HFFc6 (cell line): Measurements from ENCODE around the gene NRDC. TPM values are rescaled to one million over a fixed set of nuclear protein-coding genes. Genes with fewer than 3 reads are reported as not detected.

Experiments used
- DNase-seq: peaks from one replicate; pipeline ENCODE4 v3.0.0-alpha.2; 2018
- H3K27ac Mint-ChIP-seq: 2 replicates; pipeline ENCODE4 v1.8.0; 2020; ENCODE audit warnings: mild to moderate bottlenecking, mixed read lengths
- H3K27me3 Mint-ChIP-seq: 2 replicates; pipeline ENCODE4 v1.8.0; 2021; ENCODE audit warnings: mild to moderate bottlenecking, moderate library complexity, mixed read lengths; ENCODE audit not compliant: insufficient read depth
- H3K36me3 Mint-ChIP-seq: 2 replicates; pipeline ENCODE4 v1.8.0; 2021; ENCODE audit warnings: low read depth, mixed read lengths
- H3K4me1 Mint-ChIP-seq: 2 replicates; pipeline ENCODE4 v1.8.0; 2020; ENCODE audit warnings: low read depth, mixed read lengths
- H3K4me3 Mint-ChIP-seq: 2 replicates; pipeline ENCODE4 v1.8.0; 2020; ENCODE audit warnings: mild to moderate bottlenecking, moderate library complexity, mixed read lengths
- H3K9me3 Mint-ChIP-seq: 2 replicates; pipeline ENCODE4 v1.8.0; 2020; ENCODE audit warnings: mild to moderate bottlenecking, mixed read lengths
- CTCF ChIP-seq: fragments of 200-600 bp; sonication (generic); IDR thresholded peaks from 2 replicates; pipeline ENCODE4 v1.5.0; 2021; ENCODE audit warnings: antibody characterized with exemption, mild to moderate bottlenecking
- total RNA-seq, 6 experiments: library from RNA; stranded (reverse); fragmentation: NEBNext Ultra II Directional; extraction: Animal tissue kit (Norgen Biotek cat#: 25700); gene quantifications; 2 replicates in 1 of 6; 3 replicates in 5 of 6; pipeline ENCODE4 v1.2.3, GENCODE V29; 2021

Gene NRDC
- total RNA-seq, 6 experiments from 2014 or later, result 186 to 207 (median 193) TPM

GRCh38 chr1:51794868-51795267, 83.7 kb downstream of the NRDC start:
- Mint-ChIP-seq H3K9me3 (no peaks in the 10 kb centered on the region), H3K4me3 (no peak overlapping the region), H3K27ac (peak overlapping the region; percentile 3; the same call in 1 of the 2 replicates), H3K4me1 (peaks cover 32% of the 10 kb centered on the region), H3K36me3 (peaks cover 37% of the 10 kb centered on the region), H3K27me3 (peaks cover 3% of the 10 kb centered on the region)
- no peak for DNase-seq
- TF ChIP-seq CTCF, result no peak

GRCh38 chr1:51794260-51794659, 84.3 kb downstream of the NRDC start:
- H3K36me3 Mint-ChIP-seq, result peaks cover 43% of the 10 kb centered on the region
- no peaks in the 10 kb centered on the region for H3K9me3 Mint-ChIP-seq
- H3K4me1 Mint-ChIP-seq, result peaks cover 39% of the 10 kb centered on the region
- TF ChIP-seq CTCF, result no peak
- H3K4me3 Mint-ChIP-seq, result no peak overlapping the region
- peaks cover 3% of the 10 kb centered on the region for H3K27me3 Mint-ChIP-seq
- peak overlapping the region; percentile 77; the same call in 1 of the 2 replicates for H3K27ac Mint-ChIP-seq
- no peak for DNase-seq

- no peak for TF ChIP-seq CTCF
- DNase-seq, result peak; percentile 74
- Mint-ChIP-seq H3K4me3 (no peak overlapping the region; the same call in 1 of the 2 replicates), H3K27me3 (peaks cover 3% of the 10 kb centered on the region), H3K9me3 (no peaks in the 10 kb centered on the region), H3K4me1 (peaks cover 42% of the 10 kb centered on the region), H3K27ac (peak overlapping the region; percentile 77), H3K36me3 (peaks cover 41% of the 10 kb centered on the region)
Observed at GRCh38 chr1:51792864-51793263, 85.7 kb downstream of the NRDC start.

- DNase-seq, result no peak
- Mint-ChIP-seq H3K27me3 (peaks cover 3% of the 10 kb centered on the region), H3K4me1 (peaks cover 42% of the 10 kb centered on the region), H3K36me3 (peaks cover 47% of the 10 kb centered on the region), H3K9me3 (no peaks in the 10 kb centered on the region), H3K4me3 (no peak overlapping the region), H3K27ac (peak overlapping the region; percentile 77; the same call in 1 of the 2 replicates)
- no peak for TF ChIP-seq CTCF
Observed at GRCh38 chr1:51791888-51792287, 86.6 kb downstream of the NRDC start.

- H3K9me3 Mint-ChIP-seq, result no peaks in the 10 kb centered on the region
- peaks cover 3% of the 10 kb centered on the region for H3K27me3 Mint-ChIP-seq
- H3K27ac Mint-ChIP-seq, result peak overlapping the region; percentile 7; the same call in 1 of the 2 replicates
- peaks cover 61% of the 10 kb centered on the region for H3K36me3 Mint-ChIP-seq
- DNase-seq, result no peak
- no peak for TF ChIP-seq CTCF
- no peak overlapping the region for H3K4me3 Mint-ChIP-seq
- H3K4me1 Mint-ChIP-seq, result peaks cover 47% of the 10 kb centered on the region
Observed at GRCh38 chr1:51790385-51790784, 88.1 kb downstream of the NRDC start.

- Mint-ChIP-seq H3K9me3 (no peaks in the 10 kb centered on the region), H3K4me3 (no peak overlapping the region), H3K4me1 (peaks cover 57% of the 10 kb centered on the region), H3K36me3 (peaks cover 72% of the 10 kb centered on the region), H3K27ac (peak overlapping the region; percentile 10), H3K27me3 (peaks cover 3% of the 10 kb centered on the region)
- TF ChIP-seq CTCF, result no peak
- no peak for DNase-seq
Observed at GRCh38 chr1:51789342-51789741, 89.2 kb downstream of the NRDC start.
